ENCODE measurements around the gene TMEM255B.

Gene TMEM255B

GRCh38 chr13:113774177-113775107 lies 15.4 kb downstream of the TMEM255B start:
- TF ChIP-seq CTCF (conservative IDR thresholded peaks at IDR 0.05; ENCODE audit: low read depth) = no peak
- DNase-seq (ENCODE audit: low spot score) = peak; percentile 58
- POLR2A ChIA-PET (ENCODE audit: low non-redundant PET) = no interaction called here
- no peak overlapping the region for H3K27ac ChIP-seq
- CTCF ChIA-PET = no interaction called here

- no peak for DNase-seq (ENCODE audit: low spot score)
- H3K27ac ChIP-seq = no peak overlapping the region
- CTCF ChIA-PET = no interaction called here
- no peak for TF ChIP-seq CTCF (conservative IDR thresholded peaks at IDR 0.05; ENCODE audit: low read depth)
- POLR2A ChIA-PET (ENCODE audit: low non-redundant PET) = no interaction called here
Observed at GRCh38 chr13:113775451-113776145, 16.6 kb downstream of the TMEM255B start.

- TF ChIP-seq CTCF (conservative IDR thresholded peaks at IDR 0.05; ENCODE audit: low read depth) = no peak
- no peak for DNase-seq (ENCODE audit: low spot score)
- H3K27ac ChIP-seq = no peak overlapping the region
- ChIA-PET CTCF (no interaction called here), POLR2A (ENCODE audit: low non-redundant PET) (no interaction called here)
Observed at GRCh38 chr13:113776231-113777125, 17.5 kb downstream of the TMEM255B start.

GRCh38 chr13:113777311-113778260 lies 18.6 kb downstream of the TMEM255B start:
- ChIA-PET CTCF (no interaction called here), POLR2A (ENCODE audit: low non-redundant PET) (no interaction called here)
- no peak for TF ChIP-seq CTCF (conservative IDR thresholded peaks at IDR 0.05; ENCODE audit: low read depth)
- H3K27ac ChIP-seq = no peak overlapping the region
- peak; percentile 55 for DNase-seq (ENCODE audit: low spot score)

GRCh38 chr13:113781571-113781970 lies 22.5 kb downstream of the TMEM255B start:
- CTCF ChIA-PET = no interaction called here
- DNase-seq (ENCODE audit: low spot score) = no peak
- H3K27ac ChIP-seq = no peak overlapping the region
- no peak for TF ChIP-seq CTCF (conservative IDR thresholded peaks at IDR 0.05; ENCODE audit: low read depth)
- POLR2A ChIA-PET (ENCODE audit: low non-redundant PET) = no interaction called here
